Lower lobe of right lung (tissue), 2 donors: ENCODE measurements around the gene SH3BP5. TPM values are rescaled to one million over a fixed set of nuclear protein-coding genes. Genes with fewer than 3 reads are reported as not detected.
A peak's percentile ranks its signal among the peaks of the same experiment; 100 is the strongest.

Experiments used
- ATAC-seq, 2 donors: fragments of 200-7000 bp; cut with Tn5 transposase; one replicate each; pipeline ENCODE4 v1.9.1; 2020 to 2022; ENCODE audit warnings: mild to moderate bottlenecking in 2 of 2, moderate library complexity in 2 of 2
- DNase-seq: peaks from one replicate; pipeline ENCODE4 v3.0.0-alpha.2; 2020
- H3K27ac ChIP-seq: fragments of 200-600 bp; one replicate; pipeline ENCODE4 v1.8.0; 2022
- H3K27me3 ChIP-seq: fragments of 200-600 bp; one replicate; pipeline ENCODE4 v1.8.0; 2022; ENCODE audit warnings: low read depth
- H3K36me3 ChIP-seq: fragments of 200-600 bp; one replicate; pipeline ENCODE4 v1.8.0; 2022; ENCODE audit warnings: mild to moderate bottlenecking
- H3K4me1 ChIP-seq: fragments of 200-600 bp; one replicate; pipeline ENCODE4 v1.8.0; 2022
- H3K4me3 ChIP-seq: fragments of 200-600 bp; one replicate; pipeline ENCODE4 v1.8.0; 2022; ENCODE audit warnings: mild to moderate bottlenecking
- H3K9me3 ChIP-seq: fragments of 200-600 bp; one replicate; pipeline ENCODE4 v1.8.0; 2022
- CTCF ChIP-seq: fragments of 200-600 bp; IDR thresholded peaks from one replicate; pipeline ENCODE4 v1.8.0; 2022; ENCODE audit warnings: antibody characterized with exemption, mild to moderate bottlenecking
- intact Hi-C: fragments of 100-400 bp; cut with DNase I; formaldehyde crosslinking; loops from one replicate; pipeline ENCODE4 v1.11.0; 2022
- total RNA-seq: library from RNA; stranded (reverse); fragmentation: NEBNext Ultra II Directional; extraction: Animal tissue kit (Norgen Biotek cat#: 25700); gene quantifications from one replicate; pipeline ENCODE4 v1.2.1, GENCODE V29; 2021
- donor health status: DM: no; HTN: yes; CAD: no; lungs with severe emphysema.

The SH3BP5 gene
- total RNA-seq, 1 donor from 2014 or later, result 106 TPM

- DNase-seq (peak; percentile 67), ATAC-seq (peak; percentile 88 to 94)
- H3K4me1 ChIP-seq, result peaks cover 91% of the 10 kb centered on the region
- no peaks in the 10 kb centered on the region for H3K27me3 ChIP-seq
- no peaks in the 10 kb centered on the region for H3K9me3 ChIP-seq
- no peak overlapping the region for H3K4me3 ChIP-seq
- no peaks in the 10 kb centered on the region for H3K36me3 ChIP-seq
- peak overlapping the region; percentile 71 for H3K27ac ChIP-seq
- intact Hi-C loops, result no loop called here
- TF ChIP-seq CTCF, result no peak
Measured at GRCh38 chr3:15319575-15319974, 12.8 kb downstream of the SH3BP5 start.

GRCh38 chr3:15319136-15319535 lies 13.2 kb downstream of the SH3BP5 start:
- no peak for ATAC-seq
- peaks cover 91% of the 10 kb centered on the region for H3K4me1 ChIP-seq
- peak overlapping the region; percentile 71 for H3K27ac ChIP-seq
- no peak for DNase-seq
- intact Hi-C loops, result no loop called here
- no peaks in the 10 kb centered on the region for H3K9me3 ChIP-seq
- no peak for TF ChIP-seq CTCF
- no peaks in the 10 kb centered on the region for H3K36me3 ChIP-seq
- H3K27me3 ChIP-seq, result no peaks in the 10 kb centered on the region
- no peak overlapping the region for H3K4me3 ChIP-seq

- intact Hi-C loops, result no loop called here
- no peak for DNase-seq
Measured at GRCh38 chr3:15318661-15319060, 13.7 kb downstream of the SH3BP5 start.

GRCh38 chr3:15316998-15317435 lies 15.4 kb downstream of the SH3BP5 start:
- Histone ChIP-seq H3K4me3 (no peak overlapping the region), H3K4me1 (peaks cover 89% of the 10 kb centered on the region), H3K27me3 (no peaks in the 10 kb centered on the region), H3K36me3 (no peaks in the 10 kb centered on the region), H3K27ac (peak overlapping the region; percentile 1), H3K9me3 (no peaks in the 10 kb centered on the region)
- intact Hi-C loops, result no loop called here
- DNase-seq, result no peak
- no peak for ATAC-seq
- TF ChIP-seq CTCF, result no peak

More at GRCh38 chr3:15318661-15319060, 13.7 kb downstream of the SH3BP5 start:
- ATAC-seq, result no peak
- H3K9me3 ChIP-seq, result no peaks in the 10 kb centered on the region
- H3K36me3 ChIP-seq, result no peaks in the 10 kb centered on the region
- peaks cover 90% of the 10 kb centered on the region for H3K4me1 ChIP-seq
- no peaks in the 10 kb centered on the region for H3K27me3 ChIP-seq
- TF ChIP-seq CTCF, result no peak
- peak overlapping the region; percentile 71 for H3K27ac ChIP-seq
- H3K4me3 ChIP-seq, result no peak overlapping the region

- H3K9me3 ChIP-seq, result no peaks in the 10 kb centered on the region
- H3K36me3 ChIP-seq, result peaks cover 9% of the 10 kb centered on the region
- intact Hi-C loops, result no loop called here
- TF ChIP-seq CTCF, result no peak
- no peak for DNase-seq
- H3K4me3 ChIP-seq, result no peak overlapping the region
- H3K27ac ChIP-seq, result peak overlapping the region; percentile 20
- peak in 1 of 2 donors; percentile 3 for ATAC-seq
- H3K27me3 ChIP-seq, result no peaks in the 10 kb centered on the region
- H3K4me1 ChIP-seq, result peaks cover 92% of the 10 kb centered on the region
Measured at GRCh38 chr3:15315003-15315402, 17.4 kb downstream of the SH3BP5 start.

- TF ChIP-seq CTCF, result no peak
- H3K27ac ChIP-seq, result peak overlapping the region; percentile 20
- intact Hi-C loops, result no loop called here
- ATAC-seq (no peak), DNase-seq (no peak)
- H3K9me3 ChIP-seq, result no peaks in the 10 kb centered on the region
- no peak overlapping the region for H3K4me3 ChIP-seq
- peaks cover 9% of the 10 kb centered on the region for H3K36me3 ChIP-seq
- peaks cover 92% of the 10 kb centered on the region for H3K4me1 ChIP-seq
- H3K27me3 ChIP-seq, result no peaks in the 10 kb centered on the region
Measured at GRCh38 chr3:15314276-15314675, 18.1 kb downstream of the SH3BP5 start.
